PC-3 (cell line): ENCODE measurements around the gene DNAAF5. TPM values are rescaled to one million over a fixed set of nuclear protein-coding genes. Genes with fewer than 3 reads are reported as not detected.
A peak's percentile ranks its signal among the peaks of the same experiment; 100 is the strongest.

Source experiments
- ATAC-seq: fragments of 200-7000 bp; cut with Tn5 transposase; 2 replicates; pipeline ENCODE4 v1.9.1; 2020; ENCODE audit warnings: mild to moderate bottlenecking, moderate library complexity
- BruUV-seq: library from RNA; stranded (reverse); fragments of 400-500 nt; replicated peaks from 2 replicates; lab custom pipeline; 2021; lab: Mats Ljungman, UMichigan
- CTCF ChIA-PET: fragments of 300-600 bp; sonication (Branson Sonifier 250); formaldehyde crosslinking; loops from one replicate; lab custom pipeline; 2022; ENCODE audit warnings: antibody characterized with exemption; lab: Charles Lee
- POLR2A ChIA-PET: fragments of 300-600 bp; sonication (Branson Sonifier 250); formaldehyde crosslinking; loops from one replicate; lab custom pipeline; 2022; ENCODE audit warnings: antibody characterized with exemption; ENCODE audit not compliant: unreplicated experiment; lab: Charles Lee
- DNase-seq: peaks from one replicate; pipeline ENCODE4 v3.0.0-alpha.2; 2015
- H2AFZ ChIP-seq: fragments of 300-600 bp; sonication (generic); 2 replicates; pipeline ENCODE4 v1.6.0; 2016; ENCODE audit warnings: antibody characterized with exemption, low read length
- H3F3A ChIP-seq: fragments of 300-600 bp; sonication (generic); one replicate; pipeline ENCODE4 v1.6.0; 2017; ENCODE audit warnings: antibody characterized with exemption, low read length, control low read depth, mild to moderate bottlenecking; ENCODE audit not compliant: unreplicated experiment
- H3K27ac ChIP-seq: fragments of 300-600 bp; sonication (generic); 2 replicates; pipeline ENCODE4 v1.5.1; 2016; ENCODE audit warnings: mild to moderate bottlenecking, low read length
- H3K27me3 ChIP-seq: fragments of 300-600 bp; sonication (generic); 2 replicates; pipeline ENCODE4 v1.6.1; 2016; ENCODE audit warnings: low read length, mixed read lengths
- H3K36me3 ChIP-seq: fragments of 300-600 bp; sonication (generic); 2 replicates; pipeline ENCODE4 v1.6.1; 2016; ENCODE audit warnings: low read depth, mixed run types, low read length, mixed read lengths
- H3K4me1 ChIP-seq: fragments of 300-600 bp; sonication (generic); 2 replicates; pipeline ENCODE4 v1.5.1; 2016; ENCODE audit warnings: low read length; ENCODE audit not compliant: insufficient read depth
- H3K4me2 ChIP-seq: fragments of 300-600 bp; sonication (generic); 2 replicates; pipeline ENCODE4 v1.6.0; 2016; ENCODE audit warnings: low read length
- H3K4me3 ChIP-seq: fragments of 300-600 bp; sonication (generic); 2 replicates; pipeline ENCODE4 v1.5.1; 2016; ENCODE audit warnings: mild to moderate bottlenecking, low read length, mixed read lengths
- H3K79me2 ChIP-seq: fragments of 300-600 bp; sonication (generic); 2 replicates; pipeline ENCODE4 v1.6.1; 2017; ENCODE audit warnings: low read length, mixed read lengths
- H3K9ac ChIP-seq: fragments of 300-600 bp; sonication (generic); 2 replicates; pipeline ENCODE4 v1.6.0; 2016; ENCODE audit warnings: mild to moderate bottlenecking, low read length
- H3K9me2 ChIP-seq: fragments of 300-600 bp; sonication (generic); replicated peaks from 2 replicates; pipeline ENCODE4 v1.6.1; 2016; ENCODE audit warnings: mixed run types, low read length, mixed read lengths
- H3K9me3 ChIP-seq: fragments of 300-600 bp; sonication (generic); 2 replicates; pipeline ENCODE4 v1.6.1; 2016; ENCODE audit warnings: low read length, mixed read lengths
- H4K20me1 ChIP-seq: fragments of 300-600 bp; sonication (generic); 2 replicates; pipeline ENCODE4 v1.6.1; 2016; ENCODE audit warnings: low read length, mixed read lengths
- EZH2 ChIP-seq: fragments of 300-600 bp; sonication (generic); IDR thresholded peaks from one replicate; pipeline ENCODE4 v1.6.1; 2017; ENCODE audit warnings: antibody characterized with exemption, mild to moderate bottlenecking, low read length; ENCODE audit not compliant: unreplicated experiment
- EZH2phosphoT487 ChIP-seq: fragments of 300-600 bp; sonication (generic); IDR thresholded peaks from 2 replicates; pipeline ENCODE4 v1.6.1; 2018; ENCODE audit warnings: mild to moderate bottlenecking, antibody characterized with exemption, low read length, borderline replicate concordance
- intact Hi-C: fragments of 100-400 bp; cut with micrococcal nuclease; formaldehyde crosslinking; loops from 2 replicates; pipeline ENCODE4 v1.9.0; 2023
- total RNA-seq: library from RNA; depleted of rRNA; stranded (reverse); fragments of >200 nt; gene quantifications from 2 replicates; pipeline ENCODE4 v1.2.3, GENCODE V29; 2014
- TF ChIP-seq, protein P1 (sequence below): fragments of 300-600 bp; sonication (generic); conservative IDR thresholded peaks from 2 replicates; pipeline ENCODE4 v1.5.1; 2017; ENCODE audit warnings: antibody characterized with exemption, low read depth, mild to moderate bottlenecking, low read length

DNAAF5 gene
- total RNA-seq, 1 experiment from 2014 or later = 66.3 TPM

DNA sequence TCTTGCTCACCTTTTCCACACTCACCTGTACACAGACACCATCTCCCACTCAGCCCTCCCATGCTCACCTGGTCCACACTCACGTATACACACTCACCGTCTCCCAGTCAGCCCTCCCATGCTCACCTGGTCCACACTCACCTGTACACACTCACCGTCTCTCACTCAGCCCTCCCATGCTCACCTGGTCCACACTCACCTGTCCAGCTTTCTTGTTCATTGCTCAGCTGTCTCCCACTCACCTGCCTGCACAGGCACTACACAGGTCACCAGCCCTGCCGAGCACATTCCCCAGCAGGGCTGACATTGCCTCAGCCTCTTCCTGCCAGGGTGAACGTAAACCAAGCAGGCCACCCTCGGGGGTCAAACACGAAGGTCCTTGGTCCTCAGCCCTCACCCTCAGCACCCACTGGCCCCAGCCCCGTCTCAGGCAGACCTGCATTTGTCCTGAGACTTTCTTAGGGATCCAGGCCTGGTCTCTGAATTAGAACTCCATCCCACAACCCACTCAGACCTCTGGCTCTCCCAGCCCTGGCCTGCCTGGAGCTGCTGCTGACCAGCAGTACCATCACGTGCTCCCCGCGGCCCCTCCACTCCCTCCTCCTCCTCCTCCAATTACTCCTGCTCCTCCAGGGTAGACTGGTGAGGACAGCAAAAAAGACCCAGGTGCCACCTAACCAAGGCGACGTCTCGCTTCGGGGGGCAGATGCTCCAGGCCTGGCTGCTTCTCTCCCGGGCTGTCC lies 12.8 kb upstream of the DNAAF5 start:
- ATAC-seq = peak; percentile 18; the same call in 1 of the 2 replicates

DNA sequence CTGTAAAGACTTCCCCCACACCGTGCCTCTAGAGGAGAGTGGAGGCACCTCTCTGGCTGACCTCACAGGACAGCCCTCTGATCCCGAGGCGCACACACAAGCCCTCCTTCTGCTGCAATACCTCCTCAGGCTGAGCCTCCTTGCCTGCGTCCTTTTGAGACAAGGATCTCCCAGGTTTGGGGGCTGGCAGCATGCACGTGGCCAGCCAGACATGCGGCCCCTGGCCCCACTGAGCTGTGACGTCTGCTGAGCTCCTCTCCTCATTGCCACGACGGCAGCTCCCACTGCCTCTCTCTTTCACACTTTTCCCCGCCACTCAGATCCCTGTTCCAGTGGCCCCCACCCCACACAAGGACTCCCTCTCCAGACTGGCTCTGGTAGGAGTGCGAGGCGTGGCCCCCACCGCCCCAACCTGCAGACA lies 12.2 kb upstream of the DNAAF5 start:
- H4K20me1 ChIP-seq = no peaks in the 10 kb centered on the region
- DNase-seq = no peak
- no peak overlapping the region for H3K4me3 ChIP-seq
- no TSS peak for BruUV-seq
- H3K4me1 ChIP-seq = no peaks in the 10 kb centered on the region
- H3K79me2 ChIP-seq = no peaks in the 10 kb centered on the region
- no peaks in the 10 kb centered on the region for H3K9me2 ChIP-seq
- intact Hi-C loops = no loop called here
- H3K36me3 ChIP-seq = no peaks in the 10 kb centered on the region; the same call in 1 of the 2 replicates
- no peaks in the 10 kb centered on the region for H3F3A ChIP-seq
- H3K27ac ChIP-seq = no peak overlapping the region
- ATAC-seq = no peak
- CTCF ChIA-PET = no interaction called here
- POLR2A ChIA-PET = no interaction called here
- no peak overlapping the region for H3K9ac ChIP-seq
- no peak overlapping the region for H2AFZ ChIP-seq
- TF ChIP-seq EZH2 = no peak
- no peak for TF ChIP-seq EZH2phosphoT487
- TF ChIP-seq, protein P1, sequence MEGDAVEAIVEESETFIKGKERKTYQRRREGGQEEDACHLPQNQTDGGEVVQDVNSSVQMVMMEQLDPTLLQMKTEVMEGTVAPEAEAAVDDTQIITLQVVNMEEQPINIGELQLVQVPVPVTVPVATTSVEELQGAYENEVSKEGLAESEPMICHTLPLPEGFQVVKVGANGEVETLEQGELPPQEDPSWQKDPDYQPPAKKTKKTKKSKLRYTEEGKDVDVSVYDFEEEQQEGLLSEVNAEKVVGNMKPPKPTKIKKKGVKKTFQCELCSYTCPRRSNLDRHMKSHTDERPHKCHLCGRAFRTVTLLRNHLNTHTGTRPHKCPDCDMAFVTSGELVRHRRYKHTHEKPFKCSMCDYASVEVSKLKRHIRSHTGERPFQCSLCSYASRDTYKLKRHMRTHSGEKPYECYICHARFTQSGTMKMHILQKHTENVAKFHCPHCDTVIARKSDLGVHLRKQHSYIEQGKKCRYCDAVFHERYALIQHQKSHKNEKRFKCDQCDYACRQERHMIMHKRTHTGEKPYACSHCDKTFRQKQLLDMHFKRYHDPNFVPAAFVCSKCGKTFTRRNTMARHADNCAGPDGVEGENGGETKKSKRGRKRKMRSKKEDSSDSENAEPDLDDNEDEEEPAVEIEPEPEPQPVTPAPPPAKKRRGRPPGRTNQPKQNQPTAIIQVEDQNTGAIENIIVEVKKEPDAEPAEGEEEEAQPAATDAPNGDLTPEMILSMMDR = no peak
- H3K27me3 ChIP-seq = no peaks in the 10 kb centered on the region
- H3K9me3 ChIP-seq = no peaks in the 10 kb centered on the region
- no peak overlapping the region for H3K4me2 ChIP-seq

More for the DNA sequence above, 12.8 kb upstream of the DNAAF5 start:
- H3K4me2 ChIP-seq = no peak overlapping the region
- H3K9me2 ChIP-seq = no peaks in the 10 kb centered on the region
- H3F3A ChIP-seq = no peaks in the 10 kb centered on the region
- no peaks in the 10 kb centered on the region for H3K79me2 ChIP-seq
- DNase-seq = no peak
- intact Hi-C loops = no loop called here
- no TSS peak for BruUV-seq
- CTCF ChIA-PET = no interaction called here
- no peaks in the 10 kb centered on the region for H3K27me3 ChIP-seq
- TF ChIP-seq, protein P1 = no peak
- TF ChIP-seq EZH2phosphoT487 (no peak), EZH2 (no peak)
- H3K4me3 ChIP-seq = no peak overlapping the region
- H3K9me3 ChIP-seq = no peaks in the 10 kb centered on the region
- no peaks in the 10 kb centered on the region; the same call in 1 of the 2 replicates for H3K36me3 ChIP-seq
- H4K20me1 ChIP-seq = no peaks in the 10 kb centered on the region
- no peak overlapping the region for H3K9ac ChIP-seq
- H3K27ac ChIP-seq = no peak overlapping the region
- H2AFZ ChIP-seq = no peak overlapping the region
- POLR2A ChIA-PET = no interaction called here
- no peaks in the 10 kb centered on the region for H3K4me1 ChIP-seq

DNA sequence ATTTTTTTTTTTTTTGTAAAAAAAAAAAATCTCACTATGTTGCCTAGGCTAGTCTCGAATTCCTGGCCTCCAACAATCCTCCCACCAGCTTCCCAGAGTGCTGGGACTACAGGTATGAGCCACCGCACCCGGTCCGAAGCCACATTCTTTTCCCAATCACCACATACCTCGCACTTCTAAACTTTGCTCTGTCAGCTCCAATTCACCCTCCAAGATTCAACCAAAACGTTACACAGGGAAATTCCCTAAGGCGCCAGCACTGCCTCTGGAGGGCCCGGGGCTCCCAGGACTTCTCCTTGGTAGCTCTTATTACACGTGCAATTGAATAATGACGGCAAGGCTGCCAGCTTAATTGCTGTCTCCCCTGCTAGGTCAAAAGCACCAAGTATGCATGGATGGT lies 10.3 kb upstream of the DNAAF5 start:
- ATAC-seq (no peak), DNase-seq (no peak)
- Histone ChIP-seq H3K9me3 (no peaks in the 10 kb centered on the region), H3K36me3 (no peaks in the 10 kb centered on the region), H3K27ac (no peak overlapping the region), H2AFZ (no peak overlapping the region), H3K27me3 (no peaks in the 10 kb centered on the region), H3K79me2 (no peaks in the 10 kb centered on the region), H3K9ac (no peak overlapping the region), H4K20me1 (no peaks in the 10 kb centered on the region), H3K4me3 (no peak overlapping the region), H3K4me1 (no peaks in the 10 kb centered on the region), H3K9me2 (no peaks in the 10 kb centered on the region), H3F3A (no peaks in the 10 kb centered on the region), H3K4me2 (no peak overlapping the region)
- POLR2A ChIA-PET = no interaction called here
- CTCF ChIA-PET = no interaction called here
- intact Hi-C loops = no loop called here
- no TSS peak for BruUV-seq
- TF ChIP-seq EZH2 (no peak), EZH2phosphoT487 (no peak)
- TF ChIP-seq, protein P1 = no peak
